ENCODE measurements around the gene OLFM1.

Gene OLFM1

DNA sequence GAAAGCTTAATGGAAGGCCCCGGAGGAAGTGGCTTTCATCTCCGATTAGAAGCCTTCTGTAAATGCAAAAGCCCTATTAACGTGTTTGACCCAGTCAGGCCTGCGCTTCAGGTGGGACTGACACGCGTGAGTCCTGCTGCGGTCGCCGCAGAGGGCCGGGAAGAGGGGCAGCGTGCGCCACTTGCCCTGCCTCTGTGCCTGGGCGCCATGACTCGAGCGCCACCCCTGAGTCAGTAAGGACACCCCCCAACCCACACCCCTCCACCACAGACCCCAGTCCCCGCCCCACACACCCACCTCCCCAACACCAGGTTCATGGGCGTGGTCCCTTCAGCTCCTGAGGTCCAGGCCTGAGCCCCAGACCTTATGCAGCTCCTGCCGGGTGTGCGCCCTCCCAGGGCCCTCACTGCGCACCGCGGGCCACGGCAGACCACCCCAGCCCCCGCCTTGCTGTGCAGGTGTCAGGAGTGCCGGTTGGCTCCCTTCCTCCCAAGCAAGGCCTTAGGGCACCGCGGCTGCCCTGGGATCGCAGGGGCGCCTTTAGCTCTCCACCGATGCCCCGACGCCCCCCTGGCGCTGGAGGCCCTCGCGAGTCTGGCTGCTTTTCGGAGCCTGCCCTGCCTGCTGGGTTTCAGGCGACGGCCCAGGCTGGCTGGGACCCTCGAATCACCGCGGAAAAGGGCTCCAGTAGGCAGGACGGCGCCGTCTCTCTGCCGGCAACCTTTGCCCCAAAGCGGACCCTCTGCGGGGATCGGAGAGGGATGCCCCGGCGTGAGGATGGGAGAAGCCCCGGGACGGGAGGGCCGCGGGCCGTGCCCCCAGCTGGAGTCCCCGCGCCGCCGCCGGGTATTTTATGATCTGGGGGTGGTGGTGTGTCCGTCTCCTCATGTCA lies 625 bp upstream of the OLFM1 start:
- in situ Hi-C loops (cut with HindIII; ENCODE audit: low sequenced_read_pairs): loop anchor here (10.0 kb wide), 1 partner anchor 328 kb away; no protein-coding TSS in a partner anchor

DNA sequence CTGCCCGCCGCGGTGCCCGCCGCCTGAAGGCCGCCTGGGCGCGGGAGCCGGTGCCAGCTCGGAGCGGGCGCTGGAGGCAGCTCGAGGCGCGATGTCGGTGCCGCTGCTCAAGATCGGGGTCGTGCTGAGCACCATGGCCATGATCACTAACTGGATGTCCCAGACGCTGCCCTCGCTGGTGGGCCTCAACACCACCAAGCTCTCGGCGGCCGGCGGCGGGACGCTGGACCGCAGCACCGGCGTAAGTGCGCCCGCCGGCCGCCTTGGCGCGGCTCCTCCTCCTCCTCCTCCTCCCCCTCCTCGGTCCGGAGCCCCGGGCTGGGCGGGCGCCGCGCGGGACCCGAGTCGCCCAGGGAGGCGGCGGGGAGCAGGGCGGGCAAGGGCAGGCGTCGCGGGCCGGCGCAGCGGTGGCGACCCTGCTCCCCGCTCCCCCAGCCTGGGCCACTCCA lies 455 bp downstream of the OLFM1 start:
- in situ Hi-C loops (cut with HindIII; ENCODE audit: low sequenced_read_pairs): loop anchor here (10.0 kb wide), 1 partner anchor 327 kb away; no protein-coding TSS in a partner anchor

DNA sequence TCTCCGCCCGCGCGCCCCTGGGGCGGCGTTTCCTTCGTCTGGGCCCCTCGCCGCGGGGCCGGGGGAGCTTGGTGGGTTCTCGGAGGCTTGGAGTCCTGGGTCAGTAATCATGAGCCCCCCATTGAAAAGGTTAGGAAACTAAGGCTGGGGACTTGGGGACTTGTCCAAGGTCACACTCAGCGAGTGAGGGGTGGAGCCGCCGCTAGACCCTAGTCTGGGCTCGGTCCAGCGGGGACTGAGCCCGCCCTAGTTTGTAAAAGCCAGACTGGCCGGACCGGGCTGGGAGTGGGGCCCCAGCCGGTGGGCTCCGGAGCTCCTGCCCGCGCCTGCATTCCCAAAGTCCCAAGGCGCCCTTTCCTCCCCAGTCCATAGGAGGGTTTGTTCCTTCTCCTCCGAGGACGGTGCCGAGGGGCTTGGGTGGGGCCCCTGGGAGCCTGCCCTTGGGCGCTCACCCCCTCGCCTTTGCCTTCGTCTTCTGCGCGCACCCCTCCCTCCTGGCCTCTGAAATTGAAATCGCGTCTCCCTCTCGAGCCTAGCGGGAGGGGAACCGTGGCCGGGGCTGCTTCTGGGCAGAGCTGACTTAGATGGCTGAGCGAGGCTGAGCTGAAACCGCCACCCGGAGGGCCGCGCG lies 995 bp downstream of the OLFM1 start:
- in situ Hi-C loops (cut with HindIII; ENCODE audit: low sequenced_read_pairs): loop anchor here (10.0 kb wide), 1 partner anchor 326 kb away; no protein-coding TSS in a partner anchor

DNA sequence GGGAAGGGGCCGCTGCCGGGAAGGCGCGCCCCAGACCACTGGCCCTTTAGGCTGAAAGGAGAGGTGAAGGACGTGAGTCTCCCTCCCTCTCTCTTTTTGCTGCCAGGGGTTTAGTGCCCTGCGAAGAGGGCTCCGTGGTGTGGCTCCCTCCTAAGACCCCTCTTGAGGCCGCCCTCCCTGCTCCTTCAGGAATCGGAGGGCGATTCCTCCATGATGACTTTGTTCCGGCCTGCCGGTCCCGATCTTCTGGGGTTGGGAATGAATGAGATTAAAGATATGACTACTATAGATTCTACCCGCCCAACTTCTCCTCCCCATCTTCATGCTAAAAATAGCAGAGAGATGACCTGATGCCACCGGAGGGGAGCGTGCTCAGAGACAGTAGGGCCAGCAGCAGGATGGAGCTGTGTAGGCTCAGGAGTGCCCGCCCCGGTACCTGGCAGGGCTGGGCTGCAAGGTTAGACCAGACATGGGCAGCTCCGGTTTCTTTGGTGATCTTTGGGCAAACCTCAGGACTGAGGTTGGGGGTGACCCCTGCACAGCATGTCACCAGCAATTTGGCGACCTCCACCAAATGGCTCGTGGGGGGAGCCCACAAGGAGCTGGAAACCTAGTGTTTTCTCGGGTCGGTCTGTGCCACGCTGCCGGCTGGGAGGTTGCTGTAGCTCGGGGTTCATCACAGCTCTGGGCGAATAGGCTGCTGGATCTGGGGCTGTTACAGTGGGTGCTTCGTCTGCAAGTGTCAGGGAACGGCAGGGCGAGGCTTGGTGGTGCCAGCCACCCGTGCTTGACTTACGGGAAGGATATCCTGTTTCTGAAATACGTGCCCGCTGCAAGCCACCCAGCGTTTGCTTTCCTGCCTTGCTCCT lies 1.7 kb downstream of the OLFM1 start:
- in situ Hi-C loops (cut with HindIII; ENCODE audit: low sequenced_read_pairs): loop anchor here (10.0 kb wide), 1 partner anchor 326 kb away; no protein-coding TSS in a partner anchor

DNA sequence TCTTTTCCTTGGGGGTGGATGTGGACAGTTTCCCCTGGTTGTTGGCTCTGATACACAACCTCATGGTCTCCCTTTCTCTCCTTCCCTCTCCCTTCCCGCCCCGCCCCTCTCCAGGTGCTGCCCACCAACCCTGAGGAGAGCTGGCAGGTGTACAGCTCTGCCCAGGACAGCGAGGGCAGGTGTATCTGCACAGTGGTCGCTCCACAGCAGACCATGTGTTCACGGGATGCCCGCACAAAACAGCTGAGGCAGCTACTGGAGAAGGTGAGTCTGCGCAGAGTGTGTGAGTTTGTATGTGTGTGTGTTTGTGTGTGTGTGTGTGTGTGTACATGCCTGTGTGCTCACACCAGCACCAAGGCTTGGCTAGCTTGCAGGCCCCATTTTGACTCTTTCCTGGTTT lies 2.6 kb downstream of the OLFM1 start:
- in situ Hi-C loops (cut with HindIII; ENCODE audit: low sequenced_read_pairs): no loop called here

DNA sequence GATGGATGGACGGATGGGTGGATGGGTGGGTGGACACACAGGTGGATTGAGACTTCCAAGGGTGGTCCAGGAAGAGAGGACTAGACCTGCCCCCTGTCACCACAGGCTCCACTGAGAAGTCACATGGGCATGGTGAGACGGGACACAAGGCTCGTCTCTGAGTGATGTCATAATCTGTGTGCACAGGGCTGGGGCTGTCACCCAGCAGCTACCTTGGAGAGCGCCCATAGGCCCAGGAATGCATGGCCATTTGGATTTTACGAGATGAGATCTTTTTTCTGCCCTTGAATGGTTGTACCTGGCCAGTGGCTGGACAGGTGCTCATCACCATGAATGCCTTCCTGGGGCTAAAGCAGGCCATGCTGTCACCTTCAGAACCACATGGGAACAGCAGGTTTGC lies 3.1 kb downstream of the OLFM1 start:
- in situ Hi-C loops (cut with HindIII; ENCODE audit: low sequenced_read_pairs): no loop called here

DNA sequence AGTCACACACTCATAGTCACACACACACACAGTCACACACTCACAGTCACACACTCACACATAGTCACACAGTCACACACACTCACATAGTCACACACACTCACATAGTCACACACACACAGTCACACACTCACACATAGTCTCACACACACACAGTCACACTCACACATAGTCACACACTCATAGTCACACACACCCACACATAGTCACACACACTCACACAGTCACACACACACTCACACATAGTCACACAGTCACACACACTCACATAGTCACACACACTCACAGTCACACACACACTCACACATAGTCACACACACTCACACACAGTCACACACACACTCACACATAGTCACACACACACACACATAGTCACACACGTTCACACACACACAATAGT lies 4.1 kb downstream of the OLFM1 start:
- in situ Hi-C loops (cut with HindIII; ENCODE audit: low sequenced_read_pairs): no loop called here

DNA sequence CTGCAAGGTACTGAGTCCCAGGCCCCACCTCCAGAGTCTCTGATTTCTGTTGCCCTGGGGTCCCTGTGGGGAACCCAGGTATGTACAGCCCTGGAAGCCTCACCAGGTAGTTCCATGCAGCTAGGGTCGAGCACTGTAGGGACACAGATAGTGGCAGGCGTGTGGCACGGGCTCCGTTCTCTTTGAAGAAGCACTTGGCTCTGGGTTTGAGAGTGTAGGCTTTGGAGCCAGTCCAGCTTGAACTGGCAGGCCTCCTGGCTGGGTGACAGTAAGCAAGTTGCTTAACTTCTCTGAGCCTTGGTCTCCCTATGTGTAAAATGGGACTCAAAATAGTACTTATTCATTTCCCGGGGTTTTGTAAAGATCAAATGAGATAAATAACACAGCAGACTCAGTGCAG lies 5.6 kb downstream of the OLFM1 start:
- in situ Hi-C loops (cut with HindIII; ENCODE audit: low sequenced_read_pairs): no loop called here

DNA sequence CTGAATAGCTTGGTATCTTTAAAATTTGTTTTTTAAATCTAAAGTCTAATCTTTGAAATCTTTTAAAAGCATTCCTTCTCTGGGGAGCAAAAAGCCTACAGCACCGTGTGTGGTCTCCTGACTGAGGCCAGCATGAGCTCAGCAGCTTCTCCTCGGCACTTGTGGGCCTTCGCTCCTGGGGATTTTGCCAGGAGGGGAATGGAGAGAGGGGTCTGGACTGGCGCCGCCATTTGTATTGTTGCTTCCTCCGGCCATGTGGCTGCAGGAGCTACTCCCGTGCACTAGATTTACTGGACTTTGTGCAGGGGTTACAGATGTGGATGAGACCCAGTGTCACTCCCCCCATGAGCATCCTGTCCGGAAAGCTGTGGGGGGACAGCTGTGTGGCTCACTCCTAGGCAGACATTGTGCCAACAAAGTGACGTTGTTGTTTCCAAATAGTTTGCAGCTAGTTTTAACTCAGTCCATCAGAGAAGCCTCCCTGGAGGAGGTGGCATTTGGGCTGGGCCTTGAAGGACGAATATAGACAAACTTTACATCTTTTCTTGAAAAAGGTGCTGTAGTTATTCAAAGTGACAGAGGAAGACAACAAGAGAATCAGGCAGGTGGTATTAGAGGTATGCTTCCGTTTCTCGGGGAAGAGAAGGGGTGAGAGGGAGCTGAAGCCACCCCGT lies 6.6 kb downstream of the OLFM1 start:
- in situ Hi-C loops (cut with HindIII; ENCODE audit: low sequenced_read_pairs): no loop called here

DNA sequence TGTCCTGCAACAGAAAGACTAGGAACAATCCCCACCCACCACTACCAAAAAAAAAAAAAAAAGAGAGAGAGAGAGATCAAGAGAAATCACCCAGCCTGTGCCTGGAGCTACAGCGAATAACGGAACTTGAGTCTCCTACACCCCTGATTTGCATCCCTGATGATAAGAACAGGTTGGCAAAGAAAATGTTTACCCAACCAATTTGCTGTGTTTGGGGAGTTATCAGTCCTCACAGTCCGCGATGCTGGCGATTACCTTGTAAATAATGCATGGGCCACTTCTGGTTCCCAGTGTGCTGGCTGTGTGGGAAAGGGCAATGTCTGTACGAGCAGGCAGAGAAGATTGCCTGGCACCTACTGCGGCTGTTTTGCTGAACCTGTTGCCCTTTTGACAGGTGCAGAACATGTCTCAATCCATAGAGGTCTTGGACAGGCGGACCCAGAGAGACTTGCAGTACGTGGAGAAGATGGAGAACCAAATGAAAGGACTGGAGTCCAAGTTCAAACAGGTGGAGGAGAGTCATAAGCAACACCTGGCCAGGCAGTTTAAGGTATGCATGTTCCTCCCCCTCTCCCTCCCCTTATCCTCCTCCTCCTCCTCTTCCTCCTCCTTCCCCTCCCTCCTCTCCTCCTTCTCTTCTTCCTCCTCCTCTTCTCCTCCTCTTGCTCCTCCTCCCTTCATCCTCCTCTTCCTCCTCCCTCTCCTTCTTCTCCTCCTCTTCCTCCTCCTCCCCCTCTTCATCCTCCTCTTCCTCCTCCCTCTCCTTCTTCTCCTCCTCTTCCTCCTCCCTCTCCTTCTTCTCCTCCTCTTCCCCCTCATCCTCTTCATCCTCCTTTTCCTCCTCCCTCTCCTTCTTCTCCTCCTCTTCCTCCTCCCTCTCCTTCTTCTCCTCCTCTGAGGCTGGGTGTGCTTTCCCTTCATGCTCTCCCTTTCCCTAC lies 8.3 kb downstream of the OLFM1 start:
- in situ Hi-C loops (cut with HindIII; ENCODE audit: low sequenced_read_pairs): no loop called here

DNA sequence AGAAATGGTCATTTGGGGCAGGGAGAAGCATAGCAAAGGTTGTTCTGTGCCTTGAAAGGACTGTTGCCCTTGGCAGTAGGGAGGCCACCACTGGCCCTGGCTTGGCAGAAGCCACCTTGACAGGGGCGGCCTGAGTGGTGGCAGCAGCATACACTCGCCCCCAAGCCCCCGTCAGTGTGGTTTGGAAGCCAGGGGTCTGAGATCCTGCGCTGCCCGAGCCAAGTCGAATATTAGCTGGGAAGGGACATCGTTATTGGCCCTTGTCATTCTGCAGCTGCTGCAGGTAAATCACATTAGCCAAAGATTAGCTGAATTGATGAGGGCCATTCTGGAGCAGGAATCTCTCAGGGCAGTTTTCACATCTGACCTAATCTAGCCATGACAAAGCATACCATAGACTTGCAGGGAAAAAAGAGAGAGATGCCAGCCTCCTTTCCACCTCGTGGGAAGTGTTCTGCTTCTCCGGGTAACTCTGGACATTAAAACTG lies 9.0 kb downstream of the OLFM1 start:
- in situ Hi-C loops (cut with HindIII; ENCODE audit: low sequenced_read_pairs): no loop called here

DNA sequence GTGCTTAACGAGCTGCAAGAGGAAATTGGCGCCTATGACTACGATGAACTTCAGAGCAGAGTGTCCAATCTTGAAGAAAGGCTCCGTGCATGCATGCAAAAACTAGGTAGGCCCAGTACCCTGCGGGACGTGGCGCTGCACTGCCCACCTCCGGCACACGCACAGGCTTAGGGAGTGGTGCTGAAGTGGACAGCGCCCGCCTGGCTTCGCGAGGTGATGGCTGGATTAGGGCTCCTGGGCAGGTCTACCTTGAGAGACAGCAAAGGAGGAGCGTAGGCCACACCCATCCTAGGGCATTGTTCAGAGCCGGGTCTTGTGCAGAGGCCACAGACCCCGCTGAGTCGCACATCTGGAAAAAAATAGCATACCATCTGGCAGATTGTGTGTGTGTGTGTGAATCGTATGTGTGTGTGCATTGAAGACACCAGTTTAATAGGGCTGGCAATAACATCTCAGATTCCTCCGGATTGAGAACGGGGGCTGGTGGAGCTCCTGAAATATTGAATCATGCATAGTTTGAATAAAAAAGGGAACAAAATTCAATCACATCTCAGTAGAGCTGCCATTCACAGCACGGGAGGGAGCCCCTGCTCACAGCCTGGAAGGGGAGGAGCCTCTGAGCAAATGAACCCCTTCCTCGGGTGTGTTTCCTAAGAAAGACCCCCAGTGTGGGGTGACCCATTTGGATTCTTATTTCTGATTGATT lies 11.1 kb downstream of the OLFM1 start:
- in situ Hi-C loops (cut with HindIII; ENCODE audit: low sequenced_read_pairs): no loop called here

DNA sequence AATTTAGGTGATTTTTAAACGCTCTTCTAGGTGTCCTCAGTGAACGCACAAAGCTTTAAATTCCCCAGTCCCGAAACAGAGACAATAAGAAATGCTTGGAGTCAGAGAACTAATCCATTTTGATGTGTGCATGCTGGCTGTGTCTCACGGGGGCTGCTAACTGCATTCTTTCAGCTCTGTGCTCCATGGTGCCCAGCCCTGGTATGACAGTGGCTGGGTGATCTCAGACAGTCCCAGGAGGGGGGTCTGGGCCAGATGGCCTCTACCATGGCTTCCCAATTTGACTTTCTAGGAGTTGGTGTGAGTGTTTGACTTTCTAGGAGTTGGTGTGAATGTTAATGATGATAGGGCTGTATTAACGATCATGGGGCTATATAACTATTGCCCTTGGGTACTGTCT lies 12.1 kb downstream of the OLFM1 start:
- in situ Hi-C loops (cut with HindIII; ENCODE audit: low sequenced_read_pairs): no loop called here

DNA sequence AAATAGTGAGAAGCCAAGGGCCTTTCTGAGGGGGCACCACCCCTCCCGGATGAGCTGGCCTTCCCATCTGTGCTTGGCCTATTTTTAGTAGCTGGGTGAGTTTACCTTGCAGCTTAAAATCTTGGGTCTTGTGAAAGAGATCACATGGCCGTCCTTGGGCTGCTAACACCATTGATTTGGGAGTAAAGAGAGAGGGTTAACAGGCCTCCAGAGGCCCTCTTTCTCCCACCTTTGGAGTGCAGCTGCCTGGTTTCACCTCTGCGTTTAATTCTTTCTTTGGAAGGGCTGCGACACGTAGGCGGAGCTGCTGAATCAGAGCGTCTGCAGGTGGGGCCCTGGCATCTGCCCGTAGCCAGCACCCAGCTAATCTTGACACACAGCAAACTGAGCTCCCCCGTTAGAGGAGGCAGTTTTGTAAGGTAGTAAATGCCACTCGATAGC lies 12.8 kb downstream of the OLFM1 start:
- in situ Hi-C loops (cut with HindIII; ENCODE audit: low sequenced_read_pairs): loop anchor here (25.0 kb wide), 1 partner anchor 137 kb away; no protein-coding TSS in a partner anchor

DNA sequence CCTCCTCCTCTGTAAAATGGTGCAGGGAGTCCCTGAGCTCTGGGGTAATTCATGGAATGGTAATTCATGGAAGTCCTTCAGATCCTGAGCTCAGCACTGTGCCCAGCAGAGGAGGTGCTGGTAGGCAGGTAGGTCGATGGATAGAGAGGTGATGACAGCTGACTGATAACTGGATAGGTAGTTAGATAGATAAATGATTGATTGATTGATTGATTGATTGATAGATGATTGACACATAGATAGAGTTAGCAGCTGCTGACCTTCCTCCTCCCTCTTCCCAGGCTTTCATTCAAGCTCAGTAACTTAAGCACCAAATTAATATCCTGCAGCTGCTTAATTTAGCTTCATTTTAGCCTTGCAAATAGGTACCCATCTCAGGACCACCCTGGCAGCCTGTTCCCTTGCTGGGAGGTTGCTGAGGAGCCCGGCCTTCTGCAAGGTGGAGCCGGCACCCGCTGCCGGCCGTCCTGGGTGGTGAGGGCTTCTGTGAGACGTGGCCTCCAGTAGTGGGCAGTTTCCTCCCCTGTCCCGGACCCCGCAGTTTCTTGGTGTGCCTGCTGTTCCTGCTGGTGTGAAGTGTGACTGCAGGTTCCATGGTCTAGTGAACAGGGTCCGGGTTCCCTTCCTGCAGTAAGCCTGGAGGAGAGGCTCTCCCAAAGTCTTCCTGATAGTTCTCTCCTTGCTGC lies 13.4 kb downstream of the OLFM1 start:
- in situ Hi-C loops (cut with HindIII; ENCODE audit: low sequenced_read_pairs): loop anchor here (25.0 kb wide), 1 partner anchor 136 kb away; no protein-coding TSS in a partner anchor

DNA sequence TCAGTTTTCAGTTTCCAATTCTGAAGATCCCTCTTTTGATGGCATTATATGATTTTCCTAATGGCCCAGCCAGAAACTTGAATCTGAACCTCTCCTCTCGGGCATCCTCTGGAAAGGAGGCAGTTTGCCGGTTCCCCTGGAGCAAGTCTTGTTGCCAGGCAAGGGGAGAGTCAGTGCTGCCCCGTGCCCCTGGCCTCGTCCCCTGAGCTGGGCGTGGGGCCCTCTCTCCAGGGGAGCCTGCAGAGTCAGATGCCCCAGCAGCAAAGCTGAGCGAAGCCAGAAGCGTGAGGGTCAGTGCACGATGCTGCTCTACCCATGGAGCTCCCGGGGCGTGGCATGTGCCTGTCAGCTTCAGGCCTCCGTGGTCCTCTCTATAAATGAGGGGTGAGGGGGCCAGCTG lies 14.0 kb downstream of the OLFM1 start:
- in situ Hi-C loops (cut with HindIII; ENCODE audit: low sequenced_read_pairs): loop anchor here (25.0 kb wide), 1 partner anchor 136 kb away; no protein-coding TSS in a partner anchor

DNA sequence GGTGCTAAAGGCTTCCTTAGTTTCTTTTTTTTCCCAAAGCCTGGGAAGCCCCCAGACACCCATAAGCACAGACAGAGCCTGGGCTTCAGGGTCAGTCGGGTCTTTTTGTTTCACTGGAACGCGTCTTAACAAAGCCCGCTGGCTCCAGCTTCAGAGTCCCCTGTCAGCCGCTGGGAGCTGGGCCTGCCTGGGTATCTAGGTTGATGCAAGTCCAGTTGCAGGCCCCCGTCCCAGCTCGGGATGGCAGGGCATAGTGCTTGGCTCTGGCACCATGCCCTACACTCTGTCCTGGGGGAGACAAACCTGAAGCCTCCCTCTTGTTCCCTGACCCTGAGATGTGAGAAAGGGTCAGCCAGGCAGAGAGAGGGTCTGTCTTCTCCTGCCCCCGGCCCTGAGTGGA lies 14.5 kb downstream of the OLFM1 start:
- in situ Hi-C loops (cut with HindIII; ENCODE audit: low sequenced_read_pairs): loop anchor here (25.0 kb wide), 1 partner anchor 135 kb away; no protein-coding TSS in a partner anchor

DNA sequence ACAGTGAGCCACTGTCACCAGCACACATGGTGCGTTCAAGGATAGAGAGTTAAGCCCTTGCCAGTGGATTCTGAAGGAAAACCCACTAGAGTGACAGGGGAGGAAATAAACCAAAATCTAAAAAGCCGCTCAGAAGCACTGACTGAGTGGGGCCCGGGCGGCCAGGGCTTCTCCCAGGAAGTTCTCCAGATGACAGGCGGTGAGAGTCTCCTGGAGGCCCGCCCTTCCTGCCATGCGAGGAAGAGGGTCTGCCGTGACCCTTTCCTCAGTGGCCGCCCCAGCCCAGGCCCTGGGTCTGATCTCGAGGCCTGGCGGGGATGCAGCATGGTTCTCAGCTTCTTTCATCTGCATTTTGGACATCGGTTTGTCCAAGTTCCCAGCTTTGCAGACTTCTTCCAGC lies 14.9 kb downstream of the OLFM1 start:
- in situ Hi-C loops (cut with HindIII; ENCODE audit: low sequenced_read_pairs): loop anchor here (25.0 kb wide), 1 partner anchor 135 kb away; no protein-coding TSS in a partner anchor
